Suprapubic skin (tissue), 3 donors: ENCODE data around the gene CYP2A7.

Source experiments
- CTCF ChIP-seq, 2 donors: fragments of 200-600 bp in 1 of 2; fragments of 450-650 bp in 1 of 2; sonication (generic) in 1 of 2; IDR thresholded peaks; one replicate each; pipeline ENCODE4 v1.5.1; 2016 to 2019; ENCODE audit warnings: antibody characterized with exemption in 2 of 2, mild to moderate bottlenecking in 1 of 2, moderate library complexity in 1 of 2
- POLR2A ChIP-seq, 2 donors: fragments of 450-650 bp; IDR thresholded peaks; one replicate each; pipeline ENCODE4 v1.6.1; 2017; ENCODE audit warnings: antibody characterized with exemption in 2 of 2, mild to moderate bottlenecking in 2 of 2, moderate library complexity in 2 of 2

GRCh38 chr19:40867701-40868100, 14.3 kb downstream of the CYP2A7 start:
- TF ChIP-seq CTCF (IDR thresholded peaks at IDR 0.05) (no peak), POLR2A (IDR thresholded peaks at IDR 0.05) (no peak)
